ENCODE results near the gene MPPED1.
A peak's percentile ranks its signal among the peaks of the same experiment; 100 is the strongest.

MPPED1 gene

GRCh38 chr22:43479301-43479950 is 67.6 kb downstream of the MPPED1 start:
- DNase-seq = no peak

DNA sequence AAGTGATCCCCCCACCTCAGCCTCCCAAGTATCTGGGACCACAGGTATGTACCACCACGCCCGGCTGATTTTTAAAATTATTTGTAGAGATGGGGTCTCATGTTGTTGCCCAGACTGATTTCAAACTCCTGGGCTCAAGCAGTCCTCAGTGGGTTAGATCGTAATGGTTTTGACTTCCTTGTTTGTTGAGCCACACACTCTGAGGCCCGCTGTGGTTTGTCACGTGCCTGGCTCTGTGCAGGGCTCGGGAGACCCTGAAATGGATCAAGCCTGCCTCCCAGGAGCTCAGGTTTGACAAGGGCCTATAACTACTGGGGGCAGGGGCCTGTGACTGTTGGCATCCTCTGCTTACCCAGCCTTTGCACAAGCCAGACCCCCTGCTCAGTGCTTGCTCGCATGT is 68.1 kb downstream of the MPPED1 start:
- DNase-seq = peak; percentile 10

DNA sequence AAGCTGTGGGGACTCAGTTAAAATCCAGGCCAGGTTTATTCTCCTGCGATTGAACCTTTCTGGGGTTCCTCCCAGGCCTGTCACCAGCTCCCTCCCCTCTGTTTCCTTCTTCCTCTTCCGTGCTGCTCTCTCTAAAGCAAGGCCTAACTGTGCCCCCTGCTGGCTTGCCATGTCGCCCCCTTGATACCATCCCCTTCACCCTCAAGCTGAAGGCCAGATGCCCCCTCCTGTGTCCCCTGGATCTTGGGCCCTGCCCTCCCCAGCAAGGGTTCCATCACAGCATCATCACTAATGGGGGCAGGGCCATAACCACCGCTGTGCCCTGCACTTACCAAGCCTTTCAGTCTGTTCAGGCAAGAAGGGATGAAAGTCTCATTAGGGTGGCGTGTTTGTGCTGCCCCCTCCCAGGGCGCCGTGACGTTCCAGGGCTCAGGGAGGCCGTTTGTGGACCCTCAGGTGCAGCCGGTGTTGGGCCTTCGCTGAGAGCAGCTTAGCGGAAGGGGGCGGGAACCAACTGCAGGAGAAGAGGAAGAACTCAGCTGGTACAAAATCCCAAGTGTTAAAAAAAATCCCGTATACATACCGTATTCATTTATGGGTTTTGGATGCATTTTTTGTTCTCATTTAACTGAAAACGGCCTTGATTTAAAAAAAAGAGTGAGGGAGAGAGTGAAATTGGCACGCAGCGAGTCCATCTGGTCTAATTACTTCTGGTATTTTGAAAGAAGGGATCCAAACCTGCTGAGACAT is 69.9 kb downstream of the MPPED1 start:
- peak; percentile 35 for DNase-seq

- DNase-seq = no peak
Measured at GRCh38 chr22:43482318-43482625, 70.5 kb downstream of the MPPED1 start.

- DNase-seq = no peak
Measured at GRCh38 chr22:43483266-43483665, 71.5 kb downstream of the MPPED1 start.

DNA sequence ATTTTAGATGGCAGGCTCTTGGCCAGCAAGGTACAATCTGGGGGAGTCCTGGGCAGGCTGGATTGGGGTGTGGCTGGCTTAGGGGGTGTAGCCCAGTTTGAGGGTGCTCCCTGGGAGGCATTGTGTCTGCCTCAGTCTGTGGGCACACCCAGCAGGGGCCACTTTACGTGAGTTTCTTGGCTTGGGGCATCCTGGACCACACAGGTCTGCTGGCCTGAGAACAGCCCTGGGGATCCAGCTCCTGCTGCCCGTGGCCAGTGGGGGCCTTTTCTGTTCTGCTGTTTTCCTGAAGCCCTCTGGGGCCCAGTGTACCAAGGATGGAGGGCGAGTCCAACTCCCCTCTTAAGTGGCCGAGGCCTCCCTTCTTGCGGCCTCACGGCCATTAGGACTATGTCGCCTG is 71.9 kb downstream of the MPPED1 start:
- DNase-seq = no peak

GRCh38 chr22:43484227-43484626 is 72.4 kb downstream of the MPPED1 start:
- DNase-seq = no peak

DNA sequence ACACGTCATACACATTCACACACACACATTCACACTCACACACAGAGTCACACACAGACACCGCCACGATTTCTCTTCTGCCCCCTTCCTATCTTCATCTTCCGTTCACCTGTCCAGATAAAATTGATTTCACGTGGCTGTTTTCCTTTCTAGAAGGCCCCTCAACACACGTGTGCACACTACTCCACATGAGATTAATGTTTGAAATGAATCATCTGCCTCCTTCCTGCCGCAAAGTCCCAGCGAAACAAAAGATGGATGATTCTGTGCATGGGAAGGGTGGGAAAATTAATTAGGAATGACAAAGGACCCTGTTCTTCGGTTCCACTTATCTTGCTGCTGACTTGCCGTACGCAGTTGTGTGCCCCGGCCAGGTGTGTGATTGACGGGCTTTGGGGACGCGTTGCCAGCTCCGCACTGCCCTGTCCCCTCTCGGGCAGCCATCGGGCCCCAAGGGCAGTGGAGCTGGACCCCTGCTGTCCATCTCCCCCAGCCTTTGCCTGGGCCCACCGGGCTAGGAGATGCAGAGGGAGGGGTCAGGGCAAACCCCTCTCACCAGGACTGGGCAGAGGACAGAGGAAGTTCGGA is 73.8 kb downstream of the MPPED1 start:
- no peak for DNase-seq

DNA sequence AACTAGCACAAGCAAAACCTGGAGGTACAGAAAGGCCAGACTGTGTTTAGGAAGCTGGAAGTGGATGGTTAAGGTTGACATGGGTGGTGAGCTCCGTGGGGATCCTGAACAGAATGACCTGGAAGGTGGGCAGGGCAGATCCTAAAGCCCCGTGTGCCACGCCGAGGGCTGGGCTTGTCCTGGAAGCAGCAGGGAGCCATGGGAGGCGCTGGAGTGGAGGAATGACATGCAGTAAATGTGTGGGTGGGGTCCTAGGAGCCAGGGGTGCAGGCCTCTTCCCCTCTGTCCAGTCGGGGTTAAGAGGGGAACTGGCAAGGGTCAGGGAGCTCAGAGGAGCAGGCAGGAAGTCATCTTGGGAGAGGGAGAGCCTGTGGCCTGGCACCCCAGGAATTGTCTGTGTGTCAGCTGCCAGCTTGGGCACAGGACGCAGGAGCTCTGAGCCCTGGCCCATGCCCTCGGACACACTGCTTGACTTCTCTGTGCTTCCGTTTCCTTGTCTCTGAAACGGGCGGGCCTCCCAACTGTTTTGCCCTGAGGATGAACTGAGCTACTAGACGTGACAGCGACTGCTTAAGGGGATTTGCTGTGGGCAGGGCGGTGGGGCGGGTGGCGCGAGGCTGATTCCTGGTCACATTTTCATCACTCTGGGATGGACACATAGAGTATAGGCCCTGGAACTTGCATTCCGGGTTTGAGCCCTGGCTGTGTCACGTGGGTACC is 75.7 kb downstream of the MPPED1 start:
- DNase-seq = no peak

- no peak for DNase-seq
Measured at GRCh38 chr22:43488031-43488866, 76.4 kb downstream of the MPPED1 start.

- no peak for DNase-seq
Measured at GRCh38 chr22:43488937-43489336, 77.1 kb downstream of the MPPED1 start.

DNA sequence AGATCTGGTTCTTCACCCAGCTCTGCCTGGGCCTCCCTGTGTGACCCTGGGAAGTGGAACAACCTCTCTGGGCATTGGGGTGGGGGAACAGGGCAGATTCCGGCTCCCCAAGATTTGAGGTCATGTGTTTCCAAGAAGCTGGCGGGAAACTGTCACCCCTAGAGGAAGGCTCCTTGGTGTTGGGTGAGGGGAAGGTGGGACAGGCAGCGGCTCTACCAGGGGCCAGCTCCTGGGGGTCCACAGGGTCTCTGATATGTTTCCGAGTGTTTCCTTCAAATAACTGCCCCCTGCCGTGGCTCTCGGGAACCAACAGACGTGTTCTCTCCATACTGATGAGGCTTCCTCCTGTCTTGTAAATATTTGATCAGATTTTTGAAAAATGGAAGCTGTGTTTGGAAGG is 78.5 kb downstream of the MPPED1 start:
- no peak for DNase-seq

GRCh38 chr22:43491177-43491576 is 79.4 kb downstream of the MPPED1 start:
- no peak for DNase-seq

GRCh38 chr22:43491737-43492136 is 79.9 kb downstream of the MPPED1 start:
- DNase-seq = no peak

GRCh38 chr22:43493297-43493696 is 81.5 kb downstream of the MPPED1 start:
- DNase-seq = no peak

GRCh38 chr22:43497956-43498855 is 86.4 kb downstream of the MPPED1 start:
- DNase-seq = no peak

DNA sequence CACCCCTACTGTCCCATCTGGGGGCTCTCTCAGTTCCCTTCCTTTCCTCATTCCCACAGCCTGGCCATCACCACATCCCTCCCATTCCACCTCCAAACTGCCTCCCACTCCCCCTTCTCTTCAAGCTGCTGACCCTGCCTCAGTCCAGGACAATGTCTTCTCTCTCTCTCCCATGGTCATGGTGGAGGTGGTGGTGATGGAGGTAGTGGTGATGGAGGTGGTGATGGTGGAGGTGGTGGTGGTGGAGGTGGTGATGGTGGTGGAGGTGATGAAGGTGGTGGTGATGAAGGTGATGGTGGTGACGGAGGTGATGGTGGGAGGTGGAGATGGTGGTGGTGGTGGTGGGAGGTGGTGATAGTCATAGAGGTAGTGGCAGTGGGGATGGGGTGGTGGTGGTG is 87.0 kb downstream of the MPPED1 start:
- no peak for DNase-seq

DNA sequence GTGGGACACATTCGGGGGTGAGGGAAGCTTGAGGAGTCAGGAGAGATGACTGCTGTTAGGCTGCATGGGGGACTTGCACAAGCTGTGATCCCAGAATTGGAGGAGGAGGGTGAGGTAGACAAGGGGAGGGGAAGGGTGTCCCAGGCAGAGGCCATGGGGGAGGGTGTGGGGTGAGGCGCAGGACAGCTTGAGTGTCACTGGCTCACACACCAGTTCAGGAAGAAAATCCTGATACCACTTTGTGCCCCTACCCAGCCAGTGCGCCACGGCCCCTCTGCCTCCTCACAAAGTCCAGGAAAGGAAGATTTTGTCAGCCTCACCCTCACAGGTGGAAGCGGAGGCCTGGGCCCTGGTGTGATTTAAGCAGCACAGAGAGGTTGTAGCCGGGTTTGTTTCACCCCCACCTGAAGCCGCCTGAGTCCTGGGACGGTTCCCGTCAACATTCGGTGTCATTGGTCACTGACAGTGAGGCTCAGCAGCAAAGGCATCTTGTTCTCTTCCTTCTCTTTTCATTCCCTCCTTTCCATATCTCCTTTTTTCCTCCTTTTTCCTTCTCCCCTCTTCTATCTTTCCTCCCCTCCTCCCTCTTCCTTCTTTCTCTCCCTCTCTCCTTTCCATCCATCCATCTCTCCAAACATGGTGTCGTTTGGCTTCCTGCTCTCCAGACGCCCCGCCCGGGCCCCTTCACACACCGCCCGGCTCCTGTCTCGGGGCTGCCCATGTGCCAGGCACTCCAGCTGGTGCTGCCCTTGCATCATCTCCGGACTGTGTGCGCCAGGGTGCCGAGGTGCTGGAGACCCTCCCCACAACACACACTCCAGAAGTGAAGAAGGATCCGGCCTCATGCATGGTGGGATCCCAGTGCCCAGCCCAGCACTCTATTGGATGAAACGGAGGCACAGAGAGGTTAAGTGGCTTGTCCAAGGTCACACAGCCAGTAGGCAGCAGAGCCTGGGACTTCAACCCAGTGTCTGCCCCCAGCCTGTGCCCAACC is 89.3 kb downstream of the MPPED1 start:
- DNase-seq = no peak

- no peak for DNase-seq
Measured at GRCh38 chr22:43501878-43502277, 90.1 kb downstream of the MPPED1 start.

- no peak for DNase-seq
Measured at GRCh38 chr22:43502306-43502874, 90.6 kb downstream of the MPPED1 start.
